HG03342 (cell line): Measurements from ENCODE around the gene DUSP23.
A peak's percentile ranks its signal among the peaks of the same experiment; 100 is the strongest.

ENCODE experiments used
- ATAC-seq: cut with Tn5 transposase; IDR thresholded peaks from one replicate; pipeline ENCODE4 v1.9.1; 2021; ENCODE audit warnings: mild to moderate bottlenecking, moderate library complexity; ENCODE audit not compliant: unreplicated experiment

Gene DUSP23

DNA sequence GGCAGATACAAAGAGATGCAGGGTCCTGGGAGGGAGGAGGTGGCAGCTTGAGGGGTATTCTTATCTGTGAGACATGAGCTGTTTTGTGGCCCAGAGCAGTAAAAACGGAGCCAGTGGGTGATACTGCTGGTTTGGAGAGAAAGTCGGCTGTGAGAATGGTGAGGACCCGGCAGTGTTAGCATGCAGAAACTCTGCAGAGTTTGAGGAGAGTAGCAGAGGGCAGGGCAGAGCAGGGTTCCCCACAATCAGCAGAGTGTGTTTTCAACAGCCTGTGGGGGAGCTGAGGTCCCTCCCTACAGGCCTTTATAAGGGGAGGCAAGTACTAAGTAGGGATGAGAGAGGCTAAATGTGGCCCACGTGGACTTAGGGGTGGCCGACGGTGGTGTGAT, 46.3 kb downstream of the DUSP23 start:
- ATAC-seq: no peak

DNA sequence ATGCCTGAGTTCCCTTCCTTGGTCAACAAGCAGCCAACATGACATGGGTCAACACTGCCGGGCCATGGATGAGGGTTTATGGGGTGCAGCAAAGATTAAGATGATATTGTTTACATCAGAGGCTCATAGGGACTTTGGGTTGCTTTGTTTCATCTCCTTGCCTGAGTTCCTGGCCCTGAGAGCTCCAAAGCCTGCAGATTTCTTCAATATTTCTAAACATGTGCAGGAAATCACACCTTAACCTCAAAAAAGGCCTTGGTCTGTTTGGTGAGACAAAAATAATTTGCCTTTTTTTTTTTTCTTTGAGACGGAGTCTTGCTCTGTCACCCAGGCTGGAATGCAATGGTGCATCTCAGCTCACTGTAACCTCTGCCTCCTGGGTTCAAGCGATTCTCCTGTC, 46.8 kb downstream of the DUSP23 start:
- no peak for ATAC-seq

DNA sequence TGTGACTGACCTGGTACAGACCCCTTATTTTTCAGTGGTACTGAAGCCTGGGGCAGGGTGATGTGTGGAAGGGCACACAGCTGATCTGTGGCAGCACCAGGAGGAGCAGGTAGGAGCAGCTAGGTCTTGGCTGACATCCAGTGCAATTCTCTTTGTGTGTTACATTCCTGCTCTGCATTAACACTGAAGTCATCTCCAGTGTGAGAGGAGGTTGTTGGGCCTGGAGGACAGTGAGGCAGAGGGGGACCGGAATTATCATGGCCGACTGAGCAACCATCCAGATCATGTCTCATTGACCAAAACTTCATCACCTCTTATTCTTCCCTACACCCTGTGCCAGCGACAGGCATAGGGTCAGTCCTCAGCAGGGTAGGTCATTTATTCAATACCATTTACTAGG, 47.4 kb downstream of the DUSP23 start:
- ATAC-seq: no peak

DNA sequence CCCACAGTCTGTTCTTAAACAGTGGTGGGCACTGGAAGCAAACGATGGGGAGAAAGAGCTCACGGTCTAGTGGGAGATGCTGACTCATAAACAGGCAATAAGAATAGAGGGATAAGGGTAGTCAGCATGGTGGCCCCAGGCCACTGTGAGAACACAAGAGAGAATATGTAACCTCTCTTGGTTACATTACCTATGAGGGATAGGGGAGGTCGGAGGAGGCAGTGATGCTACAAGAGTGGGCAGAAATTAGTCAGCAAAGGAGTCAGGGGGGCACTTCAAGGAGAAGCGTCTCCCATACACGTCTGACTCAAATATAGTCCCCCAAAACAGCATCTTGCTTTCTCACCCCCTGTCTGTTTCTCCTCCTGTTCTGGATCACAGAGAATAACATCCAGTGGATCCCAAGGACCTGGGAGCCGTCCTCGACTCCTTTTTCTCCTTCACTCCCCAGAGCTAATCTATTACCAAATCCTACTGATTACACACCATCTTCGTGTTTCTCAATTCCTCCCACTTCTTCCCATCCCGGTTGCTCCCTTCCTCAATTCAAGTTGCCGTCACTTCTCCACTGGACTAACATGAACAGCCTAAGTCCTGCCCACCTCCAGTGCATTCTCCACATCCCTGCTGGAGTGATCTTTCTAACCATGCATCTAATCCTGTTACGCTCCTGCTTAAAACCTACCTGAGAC, 48.0 kb downstream of the DUSP23 start:
- no peak for ATAC-seq

DNA sequence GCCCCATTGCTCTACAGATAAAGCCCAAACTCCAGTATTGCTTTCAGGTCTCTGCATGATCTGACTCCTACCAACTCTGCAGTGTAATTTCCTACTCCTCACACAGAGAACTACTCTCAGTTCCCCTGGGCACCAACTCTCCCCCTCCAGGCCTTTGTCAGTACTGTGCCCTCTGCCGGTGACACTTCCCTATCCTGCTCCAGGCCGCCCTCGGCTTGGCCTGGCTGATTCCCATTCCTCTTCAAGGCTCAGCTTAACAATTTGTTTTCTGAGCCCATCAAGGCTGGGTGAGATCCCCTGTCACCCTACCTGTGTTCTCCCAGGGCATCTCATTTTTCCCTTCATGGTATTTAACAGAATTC, 48.5 kb downstream of the DUSP23 start:
- peak; percentile 82 for ATAC-seq

DNA sequence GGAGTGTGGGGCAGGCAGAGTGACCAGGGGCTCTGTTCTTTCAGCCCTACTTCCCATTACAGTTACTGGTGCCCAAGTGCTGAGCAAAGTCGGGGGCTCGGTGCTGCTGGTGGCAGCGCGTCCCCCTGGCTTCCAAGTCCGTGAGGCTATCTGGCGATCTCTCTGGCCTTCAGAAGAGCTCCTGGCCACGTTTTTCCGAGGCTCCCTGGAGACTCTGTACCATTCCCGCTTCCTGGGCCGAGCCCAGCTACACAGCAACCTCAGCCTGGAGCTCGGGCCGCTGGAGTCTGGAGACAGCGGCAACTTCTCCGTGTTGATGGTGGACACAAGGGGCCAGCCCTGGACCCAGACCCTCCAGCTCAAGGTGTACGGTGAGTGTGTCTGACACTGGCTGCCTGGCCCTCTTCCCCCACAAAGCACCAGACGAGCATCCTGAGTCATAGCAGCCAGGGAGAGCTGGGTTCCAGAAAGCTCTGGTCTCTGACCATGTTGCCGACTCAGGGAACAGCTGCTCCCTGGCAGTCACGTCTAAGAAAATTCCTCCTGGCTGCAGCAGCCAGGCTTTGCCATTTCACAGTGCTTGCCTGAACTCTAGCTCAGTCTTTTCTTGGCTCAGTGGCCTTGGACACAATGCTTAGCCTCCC, 49.2 kb downstream of the DUSP23 start:
- ATAC-seq: no peak

DNA sequence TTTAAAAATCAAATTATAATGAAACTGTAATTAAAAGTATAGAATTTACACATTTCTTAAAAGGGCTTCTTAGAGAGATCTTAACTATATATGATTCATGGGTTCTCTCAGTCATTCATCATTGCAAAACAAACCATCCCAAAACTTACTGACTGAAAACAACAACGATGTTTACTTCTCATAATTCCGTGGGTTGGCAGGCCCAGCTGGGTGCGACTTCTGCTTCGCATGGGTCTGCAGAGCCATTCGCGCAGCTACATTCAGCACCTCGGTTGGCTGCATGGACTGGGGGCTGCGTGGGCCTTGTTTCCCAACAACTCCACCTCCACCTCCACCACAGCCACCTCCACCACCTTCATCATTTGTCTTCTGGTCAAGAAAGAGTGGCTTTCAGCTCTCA, 50.0 kb downstream of the DUSP23 start:
- ATAC-seq: no peak

DNA sequence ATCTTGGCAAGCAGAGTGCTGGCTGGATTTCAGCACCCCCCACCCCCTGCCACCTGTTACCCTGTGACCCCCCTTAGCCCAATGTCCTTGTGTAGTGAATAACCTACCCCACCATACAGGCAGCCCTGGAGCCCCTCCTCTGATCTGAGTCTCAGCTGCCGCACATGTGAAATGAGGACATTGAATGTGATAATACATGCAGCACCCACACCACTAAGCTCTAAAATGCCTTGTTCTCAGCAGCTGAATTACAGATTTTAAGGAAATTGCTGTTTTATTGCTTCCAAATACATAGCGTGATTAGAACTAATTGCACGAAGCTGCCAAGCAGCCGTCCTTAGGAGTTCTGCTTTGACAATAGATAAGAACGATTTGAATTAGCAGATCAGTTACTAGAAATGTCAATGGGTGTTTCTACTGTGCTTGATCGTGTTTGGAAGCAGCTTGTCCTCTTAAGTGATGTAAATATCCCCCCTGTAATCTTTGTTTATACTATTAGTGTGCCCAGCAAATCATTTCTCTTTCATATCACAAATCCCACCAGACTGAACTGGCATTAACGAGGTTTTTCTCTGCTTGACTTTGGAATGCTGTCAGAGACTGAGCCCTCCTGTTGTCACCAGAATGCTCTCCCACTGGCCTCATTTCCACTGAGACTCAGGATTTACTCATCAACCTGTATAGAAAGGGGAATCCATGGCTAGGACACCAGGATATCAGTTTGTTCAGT, 50.8 kb downstream of the DUSP23 start:
- ATAC-seq: no peak
